SU-DHL-6 (cell line): ENCODE results near the gene PRPF18.

Experiments
- H2AFZ ChIP-seq: fragments of 200-600 bp; sonication (generic); 2 replicates; pipeline ENCODE4 v1.6.1; 2014; ENCODE audit warnings: low read depth, mild to moderate bottlenecking, moderate library complexity, mixed read lengths, antibody characterized with exemption, low read length; ENCODE audit not compliant: severe bottlenecking
- H3F3A ChIP-seq: fragments of 200-600 bp; shearing (Covaris generic); 2 replicates; pipeline ENCODE4 v1.6.0; 2016; ENCODE audit warnings: antibody characterized with exemption, mild to moderate bottlenecking; ENCODE audit not compliant: insufficient read depth
- H3K27ac ChIP-seq: fragments of 200-600 bp; sonication (generic); 2 replicates; pipeline ENCODE4 v1.5.1; 2016; ENCODE audit warnings: low read depth, mild to moderate bottlenecking, low read length, moderate library complexity, mixed read lengths
- H3K27me3 ChIP-seq: fragments of 200-600 bp; sonication (generic), shearing (Covaris generic); 2 replicates; pipeline ENCODE4 v1.6.0; 2014; ENCODE audit warnings: mild to moderate bottlenecking, low read length
- H3K36me3 ChIP-seq: fragments of 200-600 bp; sonication (generic); 2 replicates; pipeline ENCODE4 v1.6.1; 2014; ENCODE audit warnings: mild to moderate bottlenecking, low read length, mixed read lengths
- H3K4me2 ChIP-seq: fragments of 300-600, 200-600 bp; shearing (Covaris generic), sonication (generic); 2 replicates; pipeline ENCODE4 v1.6.0; 2014; ENCODE audit warnings: low read length, low read depth, mild to moderate bottlenecking; ENCODE audit not compliant: poor library complexity, severe bottlenecking
- H3K4me3 ChIP-seq: fragments of 200-600 bp; sonication (generic); 2 replicates; pipeline ENCODE4 v1.5.1; 2014; ENCODE audit warnings: antibody characterized with exemption, low read length, mild to moderate bottlenecking, mixed read lengths; ENCODE audit not compliant: insufficient read depth, poor library complexity, severe bottlenecking
- H3K79me2 ChIP-seq: fragments of 200-600 bp; sonication (generic); 2 replicates; pipeline ENCODE4 v1.6.1; 2014; ENCODE audit warnings: mild to moderate bottlenecking, low read length, moderate library complexity; ENCODE audit not compliant: insufficient read depth
- H3K9ac ChIP-seq: fragments of 200-600 bp; sonication (generic); 2 replicates; pipeline ENCODE4 v1.7.0; 2014; ENCODE audit warnings: mild to moderate bottlenecking, low read length
- H3K9me2 ChIP-seq: fragments of 200-600 bp; sonication (generic); replicated peaks from 2 replicates; pipeline ENCODE4 v1.6.1; 2014; ENCODE audit warnings: low read length; ENCODE audit not compliant: insufficient read depth
- H3K9me3 ChIP-seq: fragments of 200-600 bp; sonication (generic); 2 replicates; pipeline ENCODE4 v1.6.1; 2014; ENCODE audit warnings: low read length, mixed read lengths; ENCODE audit not compliant: insufficient read depth
- H4K20me1 ChIP-seq: fragments of 200-600 bp; sonication (generic); 2 replicates; pipeline ENCODE4 v1.6.1; 2014; ENCODE audit warnings: low read depth, mild to moderate bottlenecking, antibody characterized with exemption, low read length, moderate library complexity, mixed read lengths
- EZH2phosphoT487 ChIP-seq: fragments of 200-600 bp; sonication (generic), shearing (Covaris generic); conservative IDR thresholded peaks from 2 replicates; pipeline ENCODE4 v1.6.1; 2018; ENCODE audit warnings: mild to moderate bottlenecking, antibody characterized with exemption, low read length, moderate library complexity, mixed read lengths
- TF ChIP-seq, protein P1 (sequence below): fragments of 200-600 bp; sonication (generic); IDR thresholded peaks from one replicate; pipeline ENCODE4 v1.5.1; 2017; ENCODE audit warnings: antibody characterized with exemption, mild to moderate bottlenecking, low read length, moderate library complexity; ENCODE audit not compliant: insufficient read depth, poor library complexity, severe bottlenecking

PRPF18 gene

GRCh38 chr10:13613519-13613918 lies 26.8 kb downstream of the PRPF18 start:
- no peaks in the 10 kb centered on the region for H3K79me2 ChIP-seq
- no peak overlapping the region for H3K27ac ChIP-seq
- no peak overlapping the region for H3K4me3 ChIP-seq
- H4K20me1 ChIP-seq: no peaks in the 10 kb centered on the region
- no peaks in the 10 kb centered on the region for H3K9me3 ChIP-seq
- no peak overlapping the region for H3K4me2 ChIP-seq
- TF ChIP-seq, protein P1, sequence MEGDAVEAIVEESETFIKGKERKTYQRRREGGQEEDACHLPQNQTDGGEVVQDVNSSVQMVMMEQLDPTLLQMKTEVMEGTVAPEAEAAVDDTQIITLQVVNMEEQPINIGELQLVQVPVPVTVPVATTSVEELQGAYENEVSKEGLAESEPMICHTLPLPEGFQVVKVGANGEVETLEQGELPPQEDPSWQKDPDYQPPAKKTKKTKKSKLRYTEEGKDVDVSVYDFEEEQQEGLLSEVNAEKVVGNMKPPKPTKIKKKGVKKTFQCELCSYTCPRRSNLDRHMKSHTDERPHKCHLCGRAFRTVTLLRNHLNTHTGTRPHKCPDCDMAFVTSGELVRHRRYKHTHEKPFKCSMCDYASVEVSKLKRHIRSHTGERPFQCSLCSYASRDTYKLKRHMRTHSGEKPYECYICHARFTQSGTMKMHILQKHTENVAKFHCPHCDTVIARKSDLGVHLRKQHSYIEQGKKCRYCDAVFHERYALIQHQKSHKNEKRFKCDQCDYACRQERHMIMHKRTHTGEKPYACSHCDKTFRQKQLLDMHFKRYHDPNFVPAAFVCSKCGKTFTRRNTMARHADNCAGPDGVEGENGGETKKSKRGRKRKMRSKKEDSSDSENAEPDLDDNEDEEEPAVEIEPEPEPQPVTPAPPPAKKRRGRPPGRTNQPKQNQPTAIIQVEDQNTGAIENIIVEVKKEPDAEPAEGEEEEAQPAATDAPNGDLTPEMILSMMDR: no peak
- TF ChIP-seq EZH2phosphoT487: no peak
- H3K27me3 ChIP-seq: no peaks in the 10 kb centered on the region
- H3K36me3 ChIP-seq: peaks cover 3% of the 10 kb centered on the region; the same call in 1 of the 2 replicates
- no peak overlapping the region for H2AFZ ChIP-seq
- H3K9ac ChIP-seq: no peak overlapping the region
- no peaks in the 10 kb centered on the region for H3K9me2 ChIP-seq
- H3F3A ChIP-seq: no peaks in the 10 kb centered on the region

DNA sequence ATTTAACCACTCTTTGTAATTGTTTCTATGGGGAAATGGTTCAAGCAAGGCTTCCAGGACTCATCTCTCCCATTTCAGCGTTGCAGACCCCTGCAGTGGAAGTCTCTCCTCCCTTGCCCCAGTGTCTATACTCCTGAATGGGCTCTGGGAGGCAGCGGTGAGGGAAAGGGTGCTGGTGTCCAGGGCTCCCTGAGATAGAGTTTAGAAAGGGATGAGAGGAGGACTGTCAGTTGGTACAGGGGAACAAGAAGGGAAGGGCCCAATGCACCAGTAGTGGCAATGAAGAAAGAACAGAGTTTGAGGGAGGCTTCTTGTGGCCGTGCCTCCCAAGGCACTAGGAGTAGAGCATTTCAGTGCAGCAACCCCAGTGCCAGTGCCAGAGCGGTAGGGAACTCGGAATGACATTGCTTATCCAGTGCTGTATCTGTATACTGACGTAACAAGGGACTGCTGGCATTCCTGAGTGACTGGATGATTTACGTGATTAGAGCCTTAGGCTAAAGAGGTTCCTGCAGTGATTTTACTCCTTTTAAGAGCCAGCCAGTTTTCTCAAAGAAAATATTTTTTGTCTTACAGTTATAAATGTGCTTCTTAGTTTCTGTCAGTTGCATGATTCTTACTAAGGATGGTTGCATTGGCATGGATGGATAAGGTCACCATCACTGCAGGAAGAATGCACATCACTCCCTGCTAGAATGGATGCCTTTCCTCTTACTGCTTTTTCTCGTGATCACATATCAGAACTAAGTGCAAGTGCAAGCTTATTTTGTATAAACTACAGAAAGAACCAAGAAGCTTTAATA lies 28.0 kb downstream of the PRPF18 start:
- no peaks in the 10 kb centered on the region for H3K9me2 ChIP-seq
- H3K79me2 ChIP-seq: no peaks in the 10 kb centered on the region
- H4K20me1 ChIP-seq: no peaks in the 10 kb centered on the region
- H3F3A ChIP-seq: no peaks in the 10 kb centered on the region
- no peak overlapping the region for H3K27ac ChIP-seq
- TF ChIP-seq, protein P1: no peak
- TF ChIP-seq EZH2phosphoT487: no peak
- no peak overlapping the region for H2AFZ ChIP-seq
- H3K4me2 ChIP-seq: no peak overlapping the region
- H3K27me3 ChIP-seq: no peaks in the 10 kb centered on the region
- H3K9ac ChIP-seq: no peak overlapping the region
- H3K4me3 ChIP-seq: no peak overlapping the region
- no peaks in the 10 kb centered on the region for H3K9me3 ChIP-seq
- H3K36me3 ChIP-seq: peaks cover 3% of the 10 kb centered on the region; the same call in 1 of the 2 replicates

GRCh38 chr10:13615650-13616300 lies 29.0 kb downstream of the PRPF18 start:
- TF ChIP-seq EZH2phosphoT487: no peak
- Histone ChIP-seq H3K9me3 (no peaks in the 10 kb centered on the region), H3K4me2 (no peak overlapping the region)

DNA sequence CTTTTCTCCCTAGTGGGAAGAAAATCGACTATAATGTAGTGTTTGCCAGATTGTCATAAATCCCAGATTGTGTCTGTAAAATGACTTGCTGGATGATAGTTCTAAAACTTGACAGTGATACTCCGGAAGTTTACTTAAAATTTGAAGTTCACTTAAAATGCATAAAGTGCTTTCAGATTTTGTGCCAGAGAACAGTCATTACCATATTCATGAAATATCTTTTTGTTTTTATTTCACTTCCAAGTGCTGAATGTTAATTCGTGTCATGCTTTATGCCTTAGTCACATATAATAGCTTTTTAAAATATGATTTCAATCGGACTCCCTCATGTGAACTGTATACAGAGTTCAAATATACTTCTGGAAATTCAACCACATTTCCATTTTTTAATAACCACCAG lies 30.4 kb downstream of the PRPF18 start:
- Histone ChIP-seq H3K4me2 (no peak overlapping the region), H3K4me3 (no peak overlapping the region), H4K20me1 (no peaks in the 10 kb centered on the region), H2AFZ (no peak overlapping the region), H3K9me3 (no peaks in the 10 kb centered on the region), H3K79me2 (no peaks in the 10 kb centered on the region), H3K27ac (no peak overlapping the region), H3K36me3 (peaks cover 3% of the 10 kb centered on the region; the same call in 1 of the 2 replicates), H3K9ac (no peak overlapping the region), H3K27me3 (no peaks in the 10 kb centered on the region), H3F3A (no peaks in the 10 kb centered on the region), H3K9me2 (no peaks in the 10 kb centered on the region)
- TF ChIP-seq, protein P1: no peak
- no peak for TF ChIP-seq EZH2phosphoT487

More at GRCh38 chr10:13615650-13616300, 29.0 kb downstream of the PRPF18 start:
- Histone ChIP-seq H4K20me1 (no peaks in the 10 kb centered on the region), H3K27ac (no peak overlapping the region), H3K36me3 (peaks cover 3% of the 10 kb centered on the region; the same call in 1 of the 2 replicates), H3K4me3 (no peak overlapping the region), H3K27me3 (no peaks in the 10 kb centered on the region), H2AFZ (no peak overlapping the region), H3F3A (no peaks in the 10 kb centered on the region), H3K9me2 (no peaks in the 10 kb centered on the region), H3K9ac (no peak overlapping the region), H3K79me2 (no peaks in the 10 kb centered on the region)
